Lung microvascular endothelial cell (primary cell): ENCODE data around the gene TIGD3. TPM values are rescaled to one million over a fixed set of nuclear protein-coding genes. Genes with fewer than 3 reads are reported as not detected.

Experiments used
- DNase-seq, 2 donors: peaks; one replicate each; pipeline versions ENCODE4 v3.0.0 to v3.0.0-alpha.2; 2010; ENCODE audit warnings: low read depth in 2 of 2
- total RNA-seq: library from RNA; depleted of rRNA; stranded (reverse); fragments of >200 nt; gene quantifications from 2 replicates; pipeline ENCODE4 v1.2.1, GENCODE V29; 2014

Gene TIGD3
- total RNA-seq, 1 donor from 2014 or later: not detected

GRCh38 chr11:65404638-65405339, 50.2 kb downstream of the TIGD3 start:
- DNase-seq: peak; percentile 55 to 85

Other genes with a start within 250 kb of the TIGD3 start
- 15.3 and 21.4 TPM in 2 replicates for gene TM7SF2, start 242.9 kb upstream of the TIGD3 start, total RNA-seq
- 4.6 and 9.7 TPM in 2 replicates for gene ZNHIT2, start 237.1 kb upstream of the TIGD3 start, total RNA-seq
- 355 and 442 TPM in 2 replicates for gene FAU, start 232.6 kb upstream of the TIGD3 start, total RNA-seq
- 39.2 and 41.3 TPM in 2 replicates for gene MRPL49, start 232.4 kb upstream of the TIGD3 start, total RNA-seq
- gene SYVN1, start 220.2 kb upstream of the TIGD3 start, total RNA-seq: 4.1 and 10.1 TPM in 2 replicates
- not detected in 2 replicates for gene SPDYC, start 184.5 kb upstream of the TIGD3 start, total RNA-seq
- 60.9 and 80.2 TPM in 2 replicates for gene CAPN1, start 172.8 kb upstream of the TIGD3 start, total RNA-seq
- 1.8 and 3.5 TPM in 2 replicates for gene POLA2, start 92.8 kb upstream of the TIGD3 start, total RNA-seq
- 5.4 and 10.1 TPM in 2 replicates for gene CDC42EP2, start 39.9 kb upstream of the TIGD3 start, total RNA-seq
- gene DPF2, start 20.9 kb upstream of the TIGD3 start, total RNA-seq: 17.9 and 18.3 TPM in 2 replicates
- 1.2 and 1.7 TPM in 2 replicates for gene SLC25A45, start 27.9 kb downstream of the TIGD3 start, total RNA-seq
- 63.4 and 82.9 TPM in 2 replicates for gene FRMD8, start 31.9 kb downstream of the TIGD3 start, total RNA-seq
- gene NEAT1, start 68.0 kb downstream of the TIGD3 start, total RNA-seq: 26.4 and 94.2 TPM in 2 replicates
- 1,818 and 2,739 TPM in 2 replicates for gene MALAT1, start 144.3 kb downstream of the TIGD3 start, total RNA-seq
- 36.6 and 46.6 TPM in 2 replicates for gene SCYL1, start 170.3 kb downstream of the TIGD3 start, total RNA-seq
- 20.5 and 23.0 TPM in 2 replicates for gene LTBP3, start 203.6 kb downstream of the TIGD3 start, total RNA-seq
- gene ZNRD2, start 215.7 kb downstream of the TIGD3 start, total RNA-seq: 30.8 and 32.7 TPM in 2 replicates
- gene FAM89B, start 217.8 kb downstream of the TIGD3 start, total RNA-seq: 17.7 and 23.2 TPM in 2 replicates
- gene EHBP1L1, start 221.3 kb downstream of the TIGD3 start, total RNA-seq: 2.0 and 4.8 TPM in 2 replicates
- gene KCNK7, start 241.0 kb downstream of the TIGD3 start, total RNA-seq: under 0.01 and 0.20 TPM in 2 replicates